ENCODE data around the gene CYP2A7.
"Not testable (repeated sequence)": the region's sequence is repeated elsewhere in the genome, so short reads cannot be mapped to it uniquely, and the experiment has no call there.

GRCh38 chr19:40852467-40853152 lies 29.4 kb downstream of the CYP2A7 start:
- TF ChIP-seq CTCF (IDR thresholded peaks at IDR 0.05; ENCODE audit: insufficient read depth, low read length, poor library complexity, severe bottlenecking); EZH2phosphoT487 (conservative IDR thresholded peaks at IDR 0.05; ENCODE audit: low read length): not testable (repeated sequence)

Measured in SU-DHL-6 (cell line).